Activated T-cell treated with anti-CD3 and anti-CD28 coated beads, Interleukin-2, amount 50 U/mL, for 24 hours (primary cell): ENCODE measurements around the gene TSSC4.

Experiments used
- DNase-seq: peaks from one replicate; pipeline ENCODE4 v3.0.0-alpha.2; 2020
- H3K27ac Mint-ChIP-seq: 2 replicates; pipeline ENCODE4 v1.8.0; 2020; ENCODE audit warnings: mild to moderate bottlenecking, mixed read lengths
- H3K27me3 Mint-ChIP-seq: 2 replicates; pipeline ENCODE4 v1.8.0; 2020; ENCODE audit warnings: mixed read lengths
- H3K36me3 Mint-ChIP-seq: 2 replicates; pipeline ENCODE4 v1.8.0; 2020; ENCODE audit warnings: low read depth, mixed read lengths
- H3K4me1 Mint-ChIP-seq: 2 replicates; pipeline ENCODE4 v1.8.0; 2020; ENCODE audit warnings: low read depth, mixed read lengths
- H3K4me3 Mint-ChIP-seq: 2 replicates; pipeline ENCODE4 v1.8.0; 2020; ENCODE audit warnings: mild to moderate bottlenecking, moderate library complexity, mixed read lengths
- H3K9me3 Mint-ChIP-seq: 2 replicates; pipeline ENCODE4 v1.8.0; 2020; ENCODE audit warnings: mixed read lengths

The TSSC4 gene

GRCh38 chr11:2387266-2387987 lies 13.1 kb upstream of the TSSC4 start:
- H3K27ac Mint-ChIP-seq, result peak overlapping the region; percentile 77
- no peaks in the 10 kb centered on the region for H3K9me3 Mint-ChIP-seq
- DNase-seq, result no peak
- H3K36me3 Mint-ChIP-seq, result peaks cover 44% of the 10 kb centered on the region
- peaks cover 67% of the 10 kb centered on the region for H3K4me1 Mint-ChIP-seq
- H3K27me3 Mint-ChIP-seq, result no peaks in the 10 kb centered on the region
- no peak overlapping the region for H3K4me3 Mint-ChIP-seq

GRCh38 chr11:2388431-2389376 lies 11.8 kb upstream of the TSSC4 start:
- Mint-ChIP-seq H3K9me3 (no peaks in the 10 kb centered on the region), H3K36me3 (peaks cover 47% of the 10 kb centered on the region), H3K27me3 (no peaks in the 10 kb centered on the region), H3K27ac (peak overlapping the region; percentile 74), H3K4me3 (no peak overlapping the region), H3K4me1 (peaks cover 56% of the 10 kb centered on the region)
- no peak for DNase-seq

GRCh38 chr11:2389377-2390026 lies 11.0 kb upstream of the TSSC4 start:
- Mint-ChIP-seq H3K4me3 (no peak overlapping the region), H3K4me1 (peaks cover 51% of the 10 kb centered on the region), H3K9me3 (no peaks in the 10 kb centered on the region), H3K27ac (peak overlapping the region; percentile 74), H3K36me3 (peaks cover 49% of the 10 kb centered on the region), H3K27me3 (no peaks in the 10 kb centered on the region)
- no peak for DNase-seq

- Mint-ChIP-seq H3K27me3 (no peaks in the 10 kb centered on the region), H3K27ac (peak overlapping the region; percentile 74), H3K4me1 (peaks cover 44% of the 10 kb centered on the region), H3K36me3 (peaks cover 47% of the 10 kb centered on the region), H3K4me3 (no peak overlapping the region), H3K9me3 (no peaks in the 10 kb centered on the region)
- no peak for DNase-seq
These were observed 10.3 kb upstream of the TSSC4 start for GRCh38 chr11:2390091-2390724.

GRCh38 chr11:2390725-2391151 lies 9.8 kb upstream of the TSSC4 start:
- H3K27ac Mint-ChIP-seq, result peak overlapping the region; percentile 74
- H3K27me3 Mint-ChIP-seq, result no peaks in the 10 kb centered on the region
- no peak for DNase-seq
- H3K36me3 Mint-ChIP-seq, result peaks cover 43% of the 10 kb centered on the region
- no peaks in the 10 kb centered on the region for H3K9me3 Mint-ChIP-seq
- H3K4me1 Mint-ChIP-seq, result peaks cover 39% of the 10 kb centered on the region
- H3K4me3 Mint-ChIP-seq, result no peak overlapping the region

GRCh38 chr11:2391181-2391975 lies 9.2 kb upstream of the TSSC4 start:
- no peak for DNase-seq
- Mint-ChIP-seq H3K27me3 (no peaks in the 10 kb centered on the region), H3K36me3 (peaks cover 42% of the 10 kb centered on the region), H3K4me3 (no peak overlapping the region), H3K4me1 (peaks cover 33% of the 10 kb centered on the region), H3K9me3 (no peaks in the 10 kb centered on the region), H3K27ac (no peak overlapping the region)

GRCh38 chr11:2392241-2392959 lies 8.2 kb upstream of the TSSC4 start:
- no peak for DNase-seq
- H3K27me3 Mint-ChIP-seq, result no peaks in the 10 kb centered on the region
- no peak overlapping the region for H3K4me3 Mint-ChIP-seq
- no peak overlapping the region for H3K27ac Mint-ChIP-seq
- peaks cover 22% of the 10 kb centered on the region for H3K4me1 Mint-ChIP-seq
- no peaks in the 10 kb centered on the region for H3K9me3 Mint-ChIP-seq
- H3K36me3 Mint-ChIP-seq, result peaks cover 47% of the 10 kb centered on the region

- H3K9me3 Mint-ChIP-seq, result no peaks in the 10 kb centered on the region
- no peak for DNase-seq
- no peak overlapping the region for H3K4me3 Mint-ChIP-seq
- H3K36me3 Mint-ChIP-seq, result peaks cover 56% of the 10 kb centered on the region
- H3K4me1 Mint-ChIP-seq, result peaks cover 18% of the 10 kb centered on the region
- no peaks in the 10 kb centered on the region for H3K27me3 Mint-ChIP-seq
- no peak overlapping the region for H3K27ac Mint-ChIP-seq
These were observed 7.3 kb upstream of the TSSC4 start for GRCh38 chr11:2393111-2393868.

- Mint-ChIP-seq H3K9me3 (no peaks in the 10 kb centered on the region), H3K36me3 (peaks cover 57% of the 10 kb centered on the region), H3K27me3 (no peaks in the 10 kb centered on the region), H3K4me3 (no peak overlapping the region), H3K27ac (no peak overlapping the region), H3K4me1 (peaks cover 14% of the 10 kb centered on the region)
- no peak for DNase-seq
These were observed 6.4 kb upstream of the TSSC4 start for GRCh38 chr11:2393941-2394817.

GRCh38 chr11:2394818-2395105 lies 5.8 kb upstream of the TSSC4 start:
- Mint-ChIP-seq H3K27me3 (no peaks in the 10 kb centered on the region), H3K9me3 (no peaks in the 10 kb centered on the region), H3K36me3 (peaks cover 53% of the 10 kb centered on the region), H3K27ac (no peak overlapping the region), H3K4me3 (no peak overlapping the region), H3K4me1 (peaks cover 10% of the 10 kb centered on the region)
- DNase-seq, result no peak

- H3K27ac Mint-ChIP-seq, result no peak overlapping the region
- H3K4me1 Mint-ChIP-seq, result peaks cover 7% of the 10 kb centered on the region
- H3K27me3 Mint-ChIP-seq, result no peaks in the 10 kb centered on the region
- H3K9me3 Mint-ChIP-seq, result no peaks in the 10 kb centered on the region
- H3K36me3 Mint-ChIP-seq, result peaks cover 49% of the 10 kb centered on the region
- H3K4me3 Mint-ChIP-seq, result no peak overlapping the region
- DNase-seq, result no peak
These were observed 5.3 kb upstream of the TSSC4 start for GRCh38 chr11:2395211-2395730.

- H3K36me3 Mint-ChIP-seq, result peaks cover 49% of the 10 kb centered on the region
- no peaks in the 10 kb centered on the region for H3K27me3 Mint-ChIP-seq
- peaks cover 4% of the 10 kb centered on the region for H3K4me1 Mint-ChIP-seq
- H3K4me3 Mint-ChIP-seq, result no peak overlapping the region
- H3K9me3 Mint-ChIP-seq, result no peaks in the 10 kb centered on the region
- DNase-seq, result no peak
- H3K27ac Mint-ChIP-seq, result peak overlapping the region; percentile 52
These were observed 4.7 kb upstream of the TSSC4 start for GRCh38 chr11:2395856-2396255.
